GM23338 (cell line): ENCODE measurements around the gene ULK2.

Source experiments
- CTCF ChIP-seq, 2 experiments: fragments of 200-600 bp in 1 of 2; sonication (generic) in 1 of 2; conservative IDR thresholded peaks; 2 replicates each; pipeline versions ENCODE4 v1.5.1 to v1.6.1; 2016 to 2017; ENCODE audit warnings: antibody characterized with exemption in 2 of 2, low read depth in 2 of 2, mild to moderate bottlenecking in 2 of 2, moderate library complexity in 1 of 2
- REST ChIP-seq: IDR thresholded peaks from one replicate; pipeline ENCODE4 v1.6.1; 2018; ENCODE audit warnings: antibody characterized with exemption; ENCODE audit not compliant: unreplicated experiment
- STAT1 ChIP-seq: IDR thresholded peaks from one replicate; pipeline ENCODE4 v1.6.1; 2016; ENCODE audit warnings: antibody characterized with exemption; ENCODE audit not compliant: unreplicated experiment
- ZNF331 ChIP-seq: fragments of 250-450 bp; sonication (Bioruptor Pico); IDR thresholded peaks from 2 replicates; pipeline ENCODE4 v1.5.0; 2020; ENCODE audit warnings: low read depth, mild to moderate bottlenecking, moderate library complexity

GRCh38 chr17:19762515-19762961 lies 105.2 kb downstream of the ULK2 start:
- peak; percentile 64 to 90 for TF ChIP-seq CTCF (conservative IDR thresholded peaks at IDR 0.05; ENCODE audit: low read depth in 2 of 2)
- no peak for TF ChIP-seq REST
- TF ChIP-seq STAT1, result no peak
- no peak for TF ChIP-seq ZNF331 (CRISPR knock-in tag)
